Omental fat pad (tissue), 4 donors: ENCODE data around the gene ABCD1. TPM values are rescaled to one million over a fixed set of nuclear protein-coding genes. Genes with fewer than 3 reads are reported as not detected.
"Not testable (repeated sequence)": the region's sequence is repeated elsewhere in the genome, so short reads cannot be mapped to it uniquely, and the experiment has no call there.

Experiments
- ATAC-seq: fragments of 150-250 bp; one replicate; pipeline ENCODE4 v1.9.1; 2016; ENCODE audit warnings: mild to moderate bottlenecking, moderate library complexity; ENCODE audit not compliant: low FRiP score
- DNase-seq: peaks from one replicate; pipeline ENCODE4 v3.0.0-alpha.2; 2019; ENCODE audit warnings: low spot score
- total RNA-seq, 4 donors: library from RNA; depleted of rRNA; stranded (reverse); fragments of >200 nt; gene quantifications; one replicate each; pipeline ENCODE4 v1.1.0, GENCODE V29; 2016
- TF ChIP-seq, protein P1 (sequence below), 3 donors: fragments of 450-650 bp; IDR thresholded peaks; one replicate each; pipeline ENCODE4 v1.5.1; 2016 to 2017; ENCODE audit warnings: antibody characterized with exemption in 3 of 3, mild to moderate bottlenecking in 3 of 3, moderate library complexity in 2 of 3

The ABCD1 gene
- total RNA-seq, 4 donors from 2014 or later: 17.5 to 38.9 (median 23.4) TPM

DNA sequence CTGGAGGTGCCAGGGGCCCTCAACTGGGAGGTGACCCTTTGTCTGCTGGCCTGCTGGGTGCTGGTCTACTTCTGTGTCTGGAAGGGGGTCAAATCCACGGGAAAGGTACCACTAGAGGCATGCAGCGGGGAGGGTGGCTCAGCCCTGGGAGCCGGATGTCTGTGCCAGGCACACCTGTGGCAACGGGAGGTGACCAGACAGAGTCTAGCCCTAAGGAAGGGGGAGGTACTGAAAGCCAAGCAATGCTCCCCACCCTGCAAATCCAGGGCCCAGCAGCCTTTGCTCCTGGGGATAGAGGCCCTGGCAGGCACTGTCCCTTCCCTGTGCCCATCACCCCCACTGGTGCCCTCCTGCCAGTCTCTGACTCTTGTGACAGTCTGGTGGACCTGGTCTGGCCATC is 32.7 kb upstream of the ABCD1 start:
- no peak for DNase-seq
- ATAC-seq: no peak
- TF ChIP-seq, protein P1, sequence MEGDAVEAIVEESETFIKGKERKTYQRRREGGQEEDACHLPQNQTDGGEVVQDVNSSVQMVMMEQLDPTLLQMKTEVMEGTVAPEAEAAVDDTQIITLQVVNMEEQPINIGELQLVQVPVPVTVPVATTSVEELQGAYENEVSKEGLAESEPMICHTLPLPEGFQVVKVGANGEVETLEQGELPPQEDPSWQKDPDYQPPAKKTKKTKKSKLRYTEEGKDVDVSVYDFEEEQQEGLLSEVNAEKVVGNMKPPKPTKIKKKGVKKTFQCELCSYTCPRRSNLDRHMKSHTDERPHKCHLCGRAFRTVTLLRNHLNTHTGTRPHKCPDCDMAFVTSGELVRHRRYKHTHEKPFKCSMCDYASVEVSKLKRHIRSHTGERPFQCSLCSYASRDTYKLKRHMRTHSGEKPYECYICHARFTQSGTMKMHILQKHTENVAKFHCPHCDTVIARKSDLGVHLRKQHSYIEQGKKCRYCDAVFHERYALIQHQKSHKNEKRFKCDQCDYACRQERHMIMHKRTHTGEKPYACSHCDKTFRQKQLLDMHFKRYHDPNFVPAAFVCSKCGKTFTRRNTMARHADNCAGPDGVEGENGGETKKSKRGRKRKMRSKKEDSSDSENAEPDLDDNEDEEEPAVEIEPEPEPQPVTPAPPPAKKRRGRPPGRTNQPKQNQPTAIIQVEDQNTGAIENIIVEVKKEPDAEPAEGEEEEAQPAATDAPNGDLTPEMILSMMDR (IDR thresholded peaks at IDR 0.05): no peak

- no peak for DNase-seq
- TF ChIP-seq, protein P1 (IDR thresholded peaks at IDR 0.05): no peak
Measured at GRCh38 chrX:153692611-153693156, 32.0 kb upstream of the ABCD1 start.

DNA sequence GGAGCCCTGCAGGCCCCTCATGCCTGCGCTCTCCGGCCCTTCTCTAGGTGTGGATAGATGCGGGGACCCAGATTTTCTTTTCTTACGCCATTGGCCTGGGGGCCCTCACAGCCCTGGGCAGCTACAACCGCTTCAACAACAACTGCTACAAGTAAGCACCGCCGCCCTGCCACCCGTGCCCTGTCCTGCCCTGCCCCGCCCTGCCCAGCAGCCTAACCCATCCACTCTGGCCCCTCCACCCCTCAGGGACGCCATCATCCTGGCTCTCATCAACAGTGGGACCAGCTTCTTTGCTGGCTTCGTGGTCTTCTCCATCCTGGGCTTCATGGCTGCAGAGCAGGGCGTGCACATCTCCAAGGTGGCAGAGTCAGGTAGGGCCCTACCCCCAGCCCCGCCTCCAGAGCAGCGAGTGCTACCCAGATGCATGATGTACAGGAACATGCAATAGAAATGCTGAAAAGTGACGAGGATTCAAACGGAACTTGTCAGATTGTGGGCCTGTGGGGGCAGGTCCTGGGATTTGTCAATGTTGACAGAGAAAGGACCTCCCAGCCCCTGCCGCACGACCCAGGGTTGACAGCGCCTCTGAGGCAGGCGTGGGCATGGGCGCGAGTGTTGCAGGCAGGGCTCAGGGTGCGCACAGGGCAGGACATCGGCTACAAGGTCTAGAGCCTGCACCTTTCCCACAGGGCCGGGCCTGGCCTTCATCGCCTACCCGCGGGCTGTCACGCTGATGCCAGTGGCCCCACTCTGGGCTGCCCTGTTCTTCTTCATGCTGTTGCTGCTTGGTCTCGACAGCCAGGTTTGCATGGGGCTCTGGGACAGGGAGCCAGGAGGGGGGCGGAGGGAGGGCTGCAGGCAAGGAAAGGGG is 31.2 kb upstream of the ABCD1 start:
- ATAC-seq (no peak), DNase-seq (no peak)
- TF ChIP-seq, protein P1 (IDR thresholded peaks at IDR 0.05): no peak

More at GRCh38 chrX:153692611-153693156, 32.0 kb upstream of the ABCD1 start:
- ATAC-seq: no peak

DNA sequence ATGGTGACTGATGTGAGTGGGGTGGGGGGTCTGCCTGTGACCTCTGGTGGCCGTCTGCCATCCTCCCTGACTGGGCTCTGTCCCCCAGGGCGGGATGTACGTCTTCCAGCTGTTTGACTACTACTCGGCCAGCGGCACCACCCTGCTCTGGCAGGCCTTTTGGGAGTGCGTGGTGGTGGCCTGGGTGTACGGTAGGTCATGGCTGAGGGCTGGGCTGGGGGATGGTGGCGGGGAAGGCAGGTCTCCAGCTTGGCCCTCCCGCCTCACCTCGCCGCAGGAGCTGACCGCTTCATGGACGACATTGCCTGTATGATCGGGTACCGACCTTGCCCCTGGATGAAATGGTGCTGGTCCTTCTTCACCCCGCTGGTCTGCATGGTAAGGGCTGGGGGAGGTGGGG is 30.4 kb upstream of the ABCD1 start:
- ATAC-seq, DNase-seq: not testable (repeated sequence)

- DNase-seq: no peak
- ATAC-seq: no peak
Measured at GRCh38 chrX:153694687-153695270, 29.9 kb upstream of the ABCD1 start.

DNA sequence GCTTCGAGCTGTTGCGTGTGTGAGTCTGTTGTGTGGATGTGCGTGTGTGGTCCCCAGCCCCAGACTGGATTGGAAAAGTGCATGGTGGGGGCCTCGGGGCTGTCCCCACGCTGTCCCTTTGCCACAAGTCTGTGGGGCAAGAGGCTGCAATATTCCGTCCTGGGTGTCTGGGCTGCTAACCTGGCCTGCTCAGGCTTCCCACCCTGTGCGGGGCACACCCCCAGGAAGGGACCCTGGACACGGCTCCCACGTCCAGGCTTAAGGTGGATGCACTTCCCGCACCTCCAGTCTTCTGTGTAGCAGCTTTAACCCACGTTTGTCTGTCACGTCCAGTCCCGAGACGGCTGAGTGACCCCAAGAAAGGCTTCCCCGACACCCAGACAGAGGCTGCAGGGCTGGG is 28.6 kb upstream of the ABCD1 start:
- DNase-seq (no peak), ATAC-seq (no peak)
- TF ChIP-seq, protein P1 (IDR thresholded peaks at IDR 0.05): no peak

More at GRCh38 chrX:153694687-153695270, 29.9 kb upstream of the ABCD1 start:
- TF ChIP-seq, protein P1 (IDR thresholded peaks at IDR 0.05): no peak

GRCh38 chrX:153696538-153696937 is 28.1 kb upstream of the ABCD1 start:
- not testable (repeated sequence) for ATAC-seq, DNase-seq

- not testable (repeated sequence) for ATAC-seq, DNase-seq
Measured at GRCh38 chrX:153696986-153697722, 27.5 kb upstream of the ABCD1 start.
